Transverse colon (tissue), 4 donors: ENCODE results near the gene ABCD1. TPM values are rescaled to one million over a fixed set of nuclear protein-coding genes. Genes with fewer than 3 reads are reported as not detected.
"Not testable (repeated sequence)": the region's sequence is repeated elsewhere in the genome, so short reads cannot be mapped to it uniquely, and the experiment has no call there.

Experiments used
- DNase-seq: peaks from one replicate; pipeline ENCODE4 v3.0.0-alpha.2; 2019
- H3K27ac ChIP-seq, 4 donors: fragments of 200-600 bp; sonication (generic); 2 replicates each; pipeline ENCODE4 v1.5.1; 2016 to 2018; ENCODE audit warnings: inconsistent platforms in 4 of 4
- H3K27me3 ChIP-seq: fragments of 200-600 bp; sonication (generic); 2 replicates; pipeline ENCODE4 v1.5.1; 2017; ENCODE audit warnings: inconsistent platforms
- H3K36me3 ChIP-seq, 4 donors: fragments of 200-600 bp; sonication (generic); 2 replicates each; pipeline ENCODE4 v1.5.1; 2017 to 2019; ENCODE audit warnings: inconsistent platforms in 4 of 4
- H3K4me1 ChIP-seq, 4 donors: fragments of 200-600 bp; sonication (generic); 2 replicates each; pipeline ENCODE4 v1.5.1; 2017 to 2020; ENCODE audit warnings: inconsistent platforms in 4 of 4
- H3K4me3 ChIP-seq, 4 donors: fragments of 200-600 bp; sonication (generic); 1 replicate in 1 of 4; 2 replicates in 3 of 4; pipeline versions ENCODE4 v1.5.1 to v1.6.1; 2017 to 2019; ENCODE audit warnings: inconsistent platforms in 4 of 4
- H3K9me3 ChIP-seq, 2 donors: fragments of 200-600 bp; sonication (generic); 2 replicates each; pipeline ENCODE4 v1.5.1; 2017 to 2019; ENCODE audit warnings: inconsistent platforms in 2 of 2
- EP300 ChIP-seq: sonication (generic); formaldehyde crosslinking; IDR thresholded peaks from one replicate; pipeline ENCODE4 v1.6.1; 2017; ENCODE audit warnings: antibody characterized with exemption, low read depth
- POLR2A ChIP-seq: fragments of 450-650 bp; IDR thresholded peaks from one replicate; pipeline ENCODE4 v1.6.1; 2016; ENCODE audit warnings: antibody characterized with exemption, mild to moderate bottlenecking, moderate library complexity
- POLR2AphosphoS5 ChIP-seq, 3 donors: sonication (generic); formaldehyde crosslinking; IDR thresholded peaks; one replicate each; pipeline ENCODE4 v1.6.1; 2016; ENCODE audit warnings: antibody characterized with exemption in 3 of 3
- WGBS, 2 donors: methylation state at CpG; one replicate each; pipeline ENCODE4 v1.1.5; 2018; ENCODE audit warnings: low coverage in 1 of 2; 5-methylcytosine and 5-hydroxymethylcytosine counted together
- in situ Hi-C, 4 donors: fragments of 200-750 bp; cut with MboI; loops; one replicate each; pipeline versions ENCODE4 v1.15.0 to v1.15.1; 2017; ENCODE audit warnings: low sequenced_read_pairs in 3 of 4, low pct_ligation_motif_present in 1 of 4, low pct_unique_long_range_greater_than_20kb in 1 of 4
- intact Hi-C: fragments of 100-400 bp; cut with DNase I; formaldehyde crosslinking; loops from one replicate; pipeline ENCODE4 v1.15.1; 2023; ENCODE audit warnings: low total_unique reads
- total RNA-seq, 4 donors: library from RNA; depleted of rRNA; stranded (reverse); fragments of >200 nt; gene quantifications; one replicate each; pipeline ENCODE4 v1.1.0, GENCODE V29; 2016
- TF ChIP-seq, protein P1 (sequence below), 5 experiments: fragments of 200-600 bp in 3 of 5; fragments of 450-650 bp in 2 of 5; sonication (generic) in 3 of 5; IDR thresholded peaks; 1 replicate in 2 of 5; 2 replicates in 3 of 5; pipeline ENCODE4 v1.5.1; 2016 to 2017; ENCODE audit warnings: antibody characterized with exemption in 5 of 5, inconsistent platforms in 3 of 5, mild to moderate bottlenecking in 2 of 5, moderate library complexity in 1 of 5

ABCD1 gene
- total RNA-seq, 4 donors from 2014 or later = 7.0 to 50.5 (median 18.1) TPM

DNA sequence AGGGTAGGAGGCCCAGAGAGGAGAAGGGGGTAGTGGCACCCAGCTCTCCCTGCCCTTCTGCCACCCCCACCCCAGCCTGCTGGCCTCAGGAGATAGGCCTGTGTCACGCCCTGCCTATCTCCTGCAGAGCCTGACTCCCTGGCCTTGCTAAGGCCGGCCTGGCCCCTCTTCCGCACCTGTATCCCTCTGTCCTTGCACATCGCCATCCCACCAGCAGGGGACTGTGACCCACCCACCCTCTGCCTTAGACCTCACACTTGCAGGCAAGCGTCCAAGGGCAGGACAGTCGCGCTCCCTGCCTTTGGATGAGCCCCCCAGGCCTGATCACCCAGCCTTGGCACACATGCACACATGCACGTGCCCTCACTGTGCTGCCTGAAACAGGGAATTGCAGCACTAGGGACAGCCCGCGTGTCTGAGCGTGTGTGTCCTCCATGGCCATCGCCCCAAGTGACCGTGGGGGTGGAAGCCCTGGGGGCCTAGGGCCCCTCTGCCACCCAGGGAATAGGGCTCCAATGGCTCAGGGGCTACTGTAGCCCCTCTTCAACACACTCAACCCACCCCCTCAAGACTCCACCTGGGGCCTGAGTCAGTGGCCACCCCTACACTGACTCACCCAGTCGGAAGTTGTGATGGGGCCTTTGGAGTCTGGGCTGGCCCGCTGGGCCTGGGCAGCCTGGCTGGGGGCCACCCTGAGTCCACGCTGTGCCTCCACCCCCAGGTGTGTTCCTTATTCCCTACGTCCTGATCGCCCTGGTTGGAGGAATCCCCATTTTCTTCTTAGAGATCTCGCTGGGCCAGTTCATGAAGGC lies 34.8 kb upstream of the ABCD1 start:
- Histone ChIP-seq H3K27me3 (no peaks in the 10 kb centered on the region), H3K4me3 (peak overlapping the region in 3 of 4 donors; percentile 41 to 57 (median 46)), H3K4me1 (peaks cover 0 to 17% (median 10%) of the 10 kb centered on the region in 4 donors), H3K9me3 (no peaks in the 10 kb centered on the region), H3K27ac (peak overlapping the region in 3 of 4 donors; percentile 29 to 83 (median 69)), H3K36me3 (no peaks in the 10 kb centered on the region)
- DNase-seq = no peak
- 90% methylated on average over 15 of the region's 19 CpGs; no CpG with 5 or more reads in 1 of the 2 donors for WGBS, 2 donors
- in situ Hi-C loops (no loop called here), intact Hi-C loops (no loop called here)
- TF ChIP-seq EP300 (no peak), POLR2A (peak; percentile 9)

DNA sequence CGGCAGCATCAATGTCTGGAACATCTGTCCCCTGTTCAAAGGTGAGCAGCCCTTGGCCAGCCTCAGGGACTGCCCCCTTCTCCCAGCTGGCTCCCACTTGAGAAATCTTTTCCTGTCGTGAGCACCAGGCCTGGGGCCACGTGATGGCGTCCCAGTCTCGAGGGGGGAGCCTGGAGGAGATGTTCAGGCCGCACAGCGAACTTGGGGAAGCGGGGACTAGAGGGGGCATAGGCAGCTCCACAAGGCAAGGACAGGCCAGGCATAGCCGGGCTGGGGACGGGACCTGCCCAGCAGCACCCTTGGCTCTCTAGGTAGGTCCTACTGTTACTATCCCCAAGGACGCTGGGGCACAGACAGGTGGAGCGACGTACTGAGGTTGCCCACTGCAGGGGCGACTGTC lies 34.2 kb upstream of the ABCD1 start:
- H3K4me1 ChIP-seq = peaks cover 0 to 19% (median 10%) of the 10 kb centered on the region in 4 donors
- intact Hi-C loops (no loop called here), in situ Hi-C loops (no loop called here)
- H3K27ac ChIP-seq = peak overlapping the region in 1 of 4 donors; percentile 69
- no peaks in the 10 kb centered on the region for H3K27me3 ChIP-seq
- H3K36me3 ChIP-seq = no peaks in the 10 kb centered on the region
- 86% methylated on average over 13 of the region's 14 CpGs; no CpG with 5 or more reads in 1 of the 2 donors for WGBS, 2 donors
- no peak for DNase-seq
- no peak overlapping the region for H3K4me3 ChIP-seq
- no peaks in the 10 kb centered on the region for H3K9me3 ChIP-seq
- TF ChIP-seq EP300 (no peak), POLR2AphosphoS5 (IDR thresholded peaks at IDR 0.05) (no peak), POLR2A (no peak)
- TF ChIP-seq, protein P1, sequence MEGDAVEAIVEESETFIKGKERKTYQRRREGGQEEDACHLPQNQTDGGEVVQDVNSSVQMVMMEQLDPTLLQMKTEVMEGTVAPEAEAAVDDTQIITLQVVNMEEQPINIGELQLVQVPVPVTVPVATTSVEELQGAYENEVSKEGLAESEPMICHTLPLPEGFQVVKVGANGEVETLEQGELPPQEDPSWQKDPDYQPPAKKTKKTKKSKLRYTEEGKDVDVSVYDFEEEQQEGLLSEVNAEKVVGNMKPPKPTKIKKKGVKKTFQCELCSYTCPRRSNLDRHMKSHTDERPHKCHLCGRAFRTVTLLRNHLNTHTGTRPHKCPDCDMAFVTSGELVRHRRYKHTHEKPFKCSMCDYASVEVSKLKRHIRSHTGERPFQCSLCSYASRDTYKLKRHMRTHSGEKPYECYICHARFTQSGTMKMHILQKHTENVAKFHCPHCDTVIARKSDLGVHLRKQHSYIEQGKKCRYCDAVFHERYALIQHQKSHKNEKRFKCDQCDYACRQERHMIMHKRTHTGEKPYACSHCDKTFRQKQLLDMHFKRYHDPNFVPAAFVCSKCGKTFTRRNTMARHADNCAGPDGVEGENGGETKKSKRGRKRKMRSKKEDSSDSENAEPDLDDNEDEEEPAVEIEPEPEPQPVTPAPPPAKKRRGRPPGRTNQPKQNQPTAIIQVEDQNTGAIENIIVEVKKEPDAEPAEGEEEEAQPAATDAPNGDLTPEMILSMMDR (IDR thresholded peaks at IDR 0.05) = no peak

GRCh38 chrX:153691032-153691827 lies 33.4 kb upstream of the ABCD1 start:
- intact Hi-C loops, H3K36me3 ChIP-seq, H3K27me3 ChIP-seq, in situ Hi-C loops, H3K27ac ChIP-seq, H3K4me3 ChIP-seq, H3K9me3 ChIP-seq, DNase-seq: not testable (repeated sequence)
- peaks cover 0 to 19% (median 10%) of the 10 kb centered on the region in 4 donors for H3K4me1 ChIP-seq
- 76% methylated on average over 16 of the region's 21 CpGs; no CpG with 5 or more reads in 1 of the 2 donors for WGBS, 2 donors

DNA sequence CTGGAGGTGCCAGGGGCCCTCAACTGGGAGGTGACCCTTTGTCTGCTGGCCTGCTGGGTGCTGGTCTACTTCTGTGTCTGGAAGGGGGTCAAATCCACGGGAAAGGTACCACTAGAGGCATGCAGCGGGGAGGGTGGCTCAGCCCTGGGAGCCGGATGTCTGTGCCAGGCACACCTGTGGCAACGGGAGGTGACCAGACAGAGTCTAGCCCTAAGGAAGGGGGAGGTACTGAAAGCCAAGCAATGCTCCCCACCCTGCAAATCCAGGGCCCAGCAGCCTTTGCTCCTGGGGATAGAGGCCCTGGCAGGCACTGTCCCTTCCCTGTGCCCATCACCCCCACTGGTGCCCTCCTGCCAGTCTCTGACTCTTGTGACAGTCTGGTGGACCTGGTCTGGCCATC lies 32.7 kb upstream of the ABCD1 start:
- in situ Hi-C loops (no loop called here), intact Hi-C loops (no loop called here)
- Histone ChIP-seq H3K9me3 (no peaks in the 10 kb centered on the region), H3K27me3 (no peaks in the 10 kb centered on the region), H3K4me1 (peaks cover 0 to 14% (median 7%) of the 10 kb centered on the region in 4 donors), H3K27ac (peak overlapping the region in 1 of 4 donors; percentile 8), H3K36me3 (no peaks in the 10 kb centered on the region), H3K4me3 (no peak overlapping the region)
- DNase-seq = no peak
- WGBS, 2 donors = 60% methylated on average over 4 of the region's 4 CpGs; no CpG with 5 or more reads in 1 of the 2 donors
- TF ChIP-seq POLR2AphosphoS5 (IDR thresholded peaks at IDR 0.05) (no peak), EP300 (no peak), POLR2A (no peak)
- TF ChIP-seq, protein P1 (IDR thresholded peaks at IDR 0.05) = no peak

DNA sequence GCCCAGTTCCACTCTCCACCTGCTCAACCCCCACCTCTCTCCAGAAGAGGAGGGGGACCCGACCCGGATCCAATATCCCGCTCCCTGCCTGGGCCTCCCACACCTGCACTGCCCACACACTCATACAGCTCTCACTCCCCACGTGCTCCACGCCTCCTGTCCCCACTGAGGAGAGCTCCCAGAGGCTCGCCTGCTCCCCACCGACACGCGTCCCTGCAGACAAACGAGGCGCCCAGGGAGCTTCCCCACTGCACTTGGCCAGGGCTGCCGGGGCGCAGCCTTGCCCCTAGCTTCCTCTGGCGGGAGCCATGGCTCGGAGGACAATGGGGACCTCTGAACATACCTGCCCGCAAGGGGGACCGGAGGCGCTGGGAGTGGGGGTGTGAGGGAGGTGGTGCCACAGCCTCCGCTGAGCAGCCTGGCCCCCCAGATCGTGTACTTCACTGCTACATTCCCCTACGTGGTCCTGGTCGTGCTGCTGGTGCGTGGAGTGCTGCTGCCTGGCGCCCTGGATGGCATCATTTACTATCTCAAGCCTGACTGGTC lies 32.0 kb upstream of the ABCD1 start:
- 72% methylated on average over 20 of the region's 24 CpGs; no CpG with 5 or more reads in 1 of the 2 donors for WGBS, 2 donors
- H3K27ac ChIP-seq = peak overlapping the region in 1 of 4 donors; percentile 8
- no peaks in the 10 kb centered on the region for H3K36me3 ChIP-seq
- DNase-seq = no peak
- intact Hi-C loops = no loop called here
- H3K9me3 ChIP-seq = no peaks in the 10 kb centered on the region
- no peaks in the 10 kb centered on the region for H3K27me3 ChIP-seq
- H3K4me1 ChIP-seq = peaks cover 0 to 12% (median 2%) of the 10 kb centered on the region in 4 donors
- TF ChIP-seq, protein P1 (IDR thresholded peaks at IDR 0.05) = no peak
- no peak for TF ChIP-seq POLR2AphosphoS5 (IDR thresholded peaks at IDR 0.05)
- TF ChIP-seq EP300 = no peak
- in situ Hi-C loops = no loop called here
- H3K4me3 ChIP-seq = no peak overlapping the region
